HG03196 (cell line): ENCODE data around the gene TBX4.
"Not testable (repeated sequence)": the region's sequence is repeated elsewhere in the genome, so short reads cannot be mapped to it uniquely, and the experiment has no call there.

Experiments used
- ATAC-seq: cut with Tn5 transposase; IDR thresholded peaks from one replicate; pipeline ENCODE4 v1.9.1; 2021; ENCODE audit not compliant: unreplicated experiment

Gene TBX4

GRCh38 chr17:61519754-61520440, 67.7 kb downstream of the TBX4 start:
- ATAC-seq = no peak

- no peak for ATAC-seq
These were observed 68.7 kb downstream of the TBX4 start for GRCh38 chr17:61520897-61521296.

GRCh38 chr17:61522088-61522487, 69.9 kb downstream of the TBX4 start:
- no peak for ATAC-seq

- ATAC-seq = no peak
These were observed 72.1 kb downstream of the TBX4 start for GRCh38 chr17:61524319-61524718.

- ATAC-seq = not testable (repeated sequence)
These were observed 75.2 kb downstream of the TBX4 start for GRCh38 chr17:61527441-61527840.

- no peak for ATAC-seq
These were observed 75.9 kb downstream of the TBX4 start for GRCh38 chr17:61528171-61528570.

- ATAC-seq = no peak
These were observed 79.0 kb downstream of the TBX4 start for GRCh38 chr17:61531223-61531622.

- no peak for ATAC-seq
These were observed 80.6 kb downstream of the TBX4 start for GRCh38 chr17:61532826-61533225.

GRCh38 chr17:61533797-61534196, 81.6 kb downstream of the TBX4 start:
- ATAC-seq = no peak

GRCh38 chr17:61534414-61534813, 82.2 kb downstream of the TBX4 start:
- ATAC-seq = no peak
